SK-N-SH treated with all-trans-retinoic acid at 6 μM for 48 hours (cell line): ENCODE data around the gene CD101.

Experiments used
- ARNTL ChIP-seq: fragments of 450-650 bp; formaldehyde crosslinking; IDR thresholded peaks from 2 replicates; pipeline ENCODE4 v1.5.0; 2020; ENCODE audit warnings: low read depth, mild to moderate bottlenecking, moderate library complexity, borderline replicate concordance
- BACH2 ChIP-seq: fragments of 250-450 bp; sonication (Bioruptor Pico); IDR thresholded peaks from 2 replicates; pipeline ENCODE4 v1.9.0; 2021; ENCODE audit warnings: mild to moderate bottlenecking, borderline replicate concordance
- CREB5 ChIP-seq: fragments of 250-450 bp; sonication (Bioruptor Pico); IDR thresholded peaks from 2 replicates; pipeline ENCODE4 v1.5.1; 2020; ENCODE audit warnings: low read depth, mild to moderate bottlenecking, moderate library complexity
- PATZ1 ChIP-seq: fragments of 250-450 bp; sonication (Bioruptor Pico); IDR thresholded peaks from 2 replicates; pipeline ENCODE4 v1.8.0; 2020; ENCODE audit warnings: mild to moderate bottlenecking, moderate library complexity, borderline replicate concordance
- POU6F1 ChIP-seq: fragments of 250-450 bp; sonication (Bioruptor Pico); IDR thresholded peaks from 2 replicates; pipeline ENCODE4 v1.8.0; 2021; ENCODE audit warnings: low read depth, mild to moderate bottlenecking, moderate library complexity, borderline replicate concordance
- PPARA ChIP-seq: fragments of 250-450 bp; sonication (Bioruptor Pico); IDR thresholded peaks from 2 replicates; pipeline ENCODE4 v1.5.0; 2020; ENCODE audit warnings: mild to moderate bottlenecking, borderline replicate concordance
- RARB ChIP-seq: fragments of 250-450 bp; sonication (Bioruptor Pico); IDR thresholded peaks from 2 replicates; pipeline ENCODE4 v1.8.0; 2021; ENCODE audit warnings: mild to moderate bottlenecking, moderate library complexity
- SNAI2 ChIP-seq: fragments of 250-450 bp; sonication (Bioruptor Pico); IDR thresholded peaks from 2 replicates; pipeline ENCODE4 v1.5.0; 2020; ENCODE audit warnings: mild to moderate bottlenecking, moderate library complexity
- TCF4 ChIP-seq: fragments of 250-450 bp; sonication (Bioruptor Pico); IDR thresholded peaks from 2 replicates; pipeline ENCODE4 v1.8.0; 2021; ENCODE audit warnings: mild to moderate bottlenecking, moderate library complexity, borderline replicate concordance
- TSHZ2 ChIP-seq: fragments of 250-450 bp; sonication (Bioruptor Pico); IDR thresholded peaks from 2 replicates; pipeline ENCODE4 v1.5.0; 2020; ENCODE audit warnings: mild to moderate bottlenecking, moderate library complexity
- ZC3H10 ChIP-seq: fragments of 250-450 bp; sonication (Bioruptor Pico); IDR thresholded peaks from 2 replicates; pipeline ENCODE4 v1.5.1; 2021; ENCODE audit warnings: mild to moderate bottlenecking, moderate library complexity
- ZFP3 ChIP-seq: fragments of 250-450 bp; sonication (Bioruptor Pico); IDR thresholded peaks from 2 replicates; pipeline ENCODE4 v1.5.0; 2020; ENCODE audit warnings: mild to moderate bottlenecking, moderate library complexity
- ZFP30 ChIP-seq: fragments of 450-650 bp; formaldehyde crosslinking; IDR thresholded peaks from 2 replicates; pipeline ENCODE4 v1.5.0; 2022; ENCODE audit warnings: mild to moderate bottlenecking, moderate library complexity
- ZNF565 ChIP-seq: fragments of 450-650 bp; formaldehyde crosslinking; conservative IDR thresholded peaks from 2 replicates; pipeline ENCODE4 v1.5.0; 2020; ENCODE audit warnings: low read depth, mild to moderate bottlenecking, moderate library complexity

GRCh38 chr1:117070124-117070523 lies 68.6 kb downstream of the CD101 start:
- TF ChIP-seq ARNTL: no peak
- no peak for TF ChIP-seq PATZ1 (CRISPR knock-in tag)
- no peak for TF ChIP-seq POU6F1 (CRISPR knock-in tag)
- TF ChIP-seq ZNF565 (CRISPR knock-in tag): no peak
- no peak for TF ChIP-seq SNAI2
- TF ChIP-seq TCF4: no peak
- no peak for TF ChIP-seq BACH2
- TF ChIP-seq RARB (CRISPR knock-in tag): no peak
- no peak for TF ChIP-seq ZFP30 (CRISPR knock-in tag)
- no peak for TF ChIP-seq TSHZ2 (CRISPR knock-in tag)
- no peak for TF ChIP-seq CREB5 (CRISPR knock-in tag)
- TF ChIP-seq PPARA (CRISPR knock-in tag): no peak
- TF ChIP-seq ZFP3 (CRISPR knock-in tag): no peak
- no peak for TF ChIP-seq ZC3H10 (CRISPR knock-in tag)
